ENCODE data around the gene IFFO2.

- TF ChIP-seq CTCF (IDR thresholded peaks at IDR 0.05) (no peak), POLR2A (IDR thresholded peaks at IDR 0.05) (no peak), POLR2AphosphoS5 (IDR thresholded peaks at IDR 0.05) (no peak)
Observed at GRCh38 chr1:18943914-18944572, 12.4 kb downstream of the IFFO2 start.

All from prostate gland (tissue), 2 donors.